ENCODE results near the gene CDPF1.

DNA sequence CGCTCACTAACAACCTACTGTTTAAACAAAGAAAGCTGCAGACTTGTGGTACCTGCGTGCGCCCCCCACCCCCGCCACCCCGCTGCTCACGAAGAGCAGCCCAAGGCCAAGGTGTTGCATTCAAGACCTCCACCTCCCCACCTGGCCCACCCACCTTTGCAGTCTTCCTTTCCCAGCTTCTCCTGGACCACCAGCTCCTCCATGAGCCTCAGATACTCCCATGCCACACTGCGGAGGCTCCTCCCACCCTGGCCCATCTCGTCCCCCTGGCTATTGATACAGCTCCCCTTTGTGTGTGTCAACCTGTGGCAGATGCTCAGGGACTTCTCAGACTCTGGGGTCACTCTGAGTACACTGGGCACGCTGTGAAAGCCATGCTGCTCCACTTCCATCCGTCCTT lies 3.9 kb downstream of the CDPF1 start:
- TF ChIP-seq EZH2 (IDR thresholded peaks at IDR 0.05; ENCODE audit: insufficient read depth, poor library complexity, severe bottlenecking) (no peak), EZH2phosphoT487 (IDR thresholded peaks at IDR 0.05; ENCODE audit: insufficient read depth, low read depth) (no peak)

Data from GM23248 (cell line).